Brain pericyte (primary cell): ENCODE results near the gene GRIP1.

Experiments used
- DNase-seq: peaks from one replicate; pipeline ENCODE4 v3.0.0-alpha.2; 2012; ENCODE audit warnings: low read depth, low spot score

GRIP1 gene

DNA sequence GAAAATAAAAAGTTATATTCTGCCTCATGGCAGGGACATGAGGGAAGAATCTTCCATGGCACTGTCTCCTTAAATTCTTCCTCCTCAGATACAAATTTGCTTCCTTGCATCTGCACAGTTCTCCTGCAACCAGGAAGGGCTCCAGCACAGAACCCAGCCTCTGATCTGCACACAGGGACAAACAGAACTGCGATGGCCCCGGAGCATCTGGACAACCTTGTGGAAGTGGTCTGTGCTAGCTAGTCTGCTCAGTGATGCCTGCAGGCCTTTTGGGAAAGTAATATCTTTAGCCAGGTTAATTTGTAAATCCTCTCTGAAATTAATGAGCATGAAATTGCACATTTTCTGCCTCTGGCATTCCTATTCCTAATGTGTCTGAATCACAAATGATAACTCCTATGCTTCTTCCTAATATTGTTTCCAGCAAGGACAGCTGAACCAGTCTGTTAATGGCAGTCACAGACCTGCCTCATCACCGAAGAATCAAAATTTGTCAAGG lies 74.8 kb downstream of the GRIP1 start:
- no peak for DNase-seq

DNA sequence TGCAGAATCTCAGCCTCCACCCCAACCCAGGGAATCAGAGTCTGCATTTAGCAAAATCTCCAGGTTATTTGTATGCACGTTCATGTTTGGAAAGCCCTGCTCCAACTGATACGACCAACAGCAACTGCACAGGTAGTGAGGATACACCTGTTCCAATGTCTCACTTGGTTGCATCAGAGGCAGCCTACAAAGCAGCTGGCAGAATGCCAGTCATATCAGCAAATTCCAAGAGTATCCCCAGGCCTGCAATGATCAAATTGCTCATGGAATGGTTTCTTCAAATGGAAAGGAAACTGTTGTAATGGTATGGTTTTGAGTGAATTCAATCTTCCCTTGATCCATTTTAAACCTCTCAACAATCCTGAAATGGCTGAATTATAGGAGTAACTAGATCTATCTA lies 75.4 kb downstream of the GRIP1 start:
- no peak for DNase-seq

DNA sequence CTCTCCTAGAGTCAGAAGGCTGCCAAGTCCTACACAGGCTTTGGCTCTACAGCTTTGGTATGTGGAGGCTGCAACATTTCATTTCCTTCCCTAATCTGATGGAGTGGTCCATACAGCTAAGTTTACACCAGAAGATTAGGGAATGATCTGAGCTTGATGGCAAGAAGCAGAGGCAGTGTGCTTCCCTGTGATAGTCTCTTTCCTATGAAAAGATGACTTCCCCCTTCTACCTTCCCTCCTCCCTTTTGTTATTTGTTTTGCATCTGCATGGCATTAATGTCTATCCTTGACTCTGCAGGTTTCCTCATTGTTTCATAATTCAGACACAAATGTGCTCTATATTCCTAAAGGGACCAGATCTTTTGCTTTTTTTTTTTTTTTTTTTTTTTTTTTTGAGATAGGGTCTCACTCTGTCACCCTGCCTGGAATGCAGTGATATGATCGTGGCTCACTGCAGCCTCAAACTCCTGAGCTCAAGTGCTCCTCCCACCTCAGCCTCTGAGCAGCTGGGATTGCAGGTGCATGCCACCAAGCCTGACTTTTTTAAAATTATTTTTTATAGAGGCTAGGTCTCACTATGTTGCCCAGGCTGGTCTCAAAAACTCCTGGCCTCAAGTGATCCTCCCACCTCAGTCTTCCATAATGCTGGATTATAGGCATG lies 76.3 kb downstream of the GRIP1 start:
- DNase-seq, result no peak

DNA sequence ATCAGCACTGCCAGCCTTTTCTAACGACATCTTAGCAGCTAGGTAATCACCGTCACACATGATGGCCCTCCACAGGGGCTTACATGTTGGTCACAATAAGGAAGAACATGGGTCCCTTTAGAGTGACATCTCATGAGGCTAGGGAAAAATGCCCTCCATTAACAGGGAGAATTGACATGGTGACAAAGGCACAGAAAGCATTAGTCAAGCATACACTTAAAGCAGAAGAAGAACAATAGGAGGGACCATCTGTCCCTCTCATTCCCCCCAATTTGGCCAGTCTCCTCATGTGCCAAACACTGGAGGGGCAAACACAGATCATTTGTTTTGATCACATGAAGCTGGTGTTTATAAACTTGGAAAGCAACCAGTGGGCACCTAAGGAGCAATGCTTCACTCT lies 78.0 kb downstream of the GRIP1 start:
- DNase-seq, result no peak

DNA sequence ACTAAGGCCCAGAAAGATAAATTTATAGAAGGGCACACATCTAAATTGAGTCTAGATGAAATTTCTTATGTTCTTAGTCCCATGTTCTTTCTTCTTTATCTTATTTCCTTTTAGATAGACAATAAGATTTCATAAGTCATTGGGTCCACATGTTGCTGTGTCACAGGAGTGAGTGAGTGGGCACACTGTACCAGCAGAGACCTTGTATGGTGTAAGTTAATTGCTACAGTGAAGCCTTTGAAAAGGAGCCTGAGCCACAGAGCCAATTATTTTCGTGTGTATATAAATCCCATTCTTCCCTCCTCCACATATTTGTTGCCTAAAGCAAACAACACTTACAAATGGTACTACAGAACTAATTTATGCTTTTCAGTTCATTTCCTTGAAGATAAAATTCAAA lies 79.1 kb downstream of the GRIP1 start:
- no peak for DNase-seq

DNA sequence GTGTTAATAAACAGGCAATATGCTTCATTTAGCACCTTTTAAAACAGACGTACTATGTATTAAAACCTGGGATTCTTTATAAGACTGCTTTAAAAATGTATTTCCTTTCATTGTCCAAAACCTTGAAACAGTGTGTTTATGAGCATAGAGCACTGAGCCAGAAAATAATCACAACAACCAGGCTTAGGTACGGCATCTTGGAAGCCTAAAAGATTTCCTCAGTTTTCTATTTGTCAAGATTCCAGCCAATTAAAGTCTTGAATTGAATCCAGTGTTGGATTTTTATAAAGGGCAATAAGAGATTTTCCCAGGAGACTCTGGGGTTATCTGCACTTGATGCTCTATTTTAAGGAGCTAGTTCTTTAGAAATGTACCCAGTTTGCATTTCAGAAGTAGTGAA lies 80.3 kb downstream of the GRIP1 start:
- no peak for DNase-seq

DNA sequence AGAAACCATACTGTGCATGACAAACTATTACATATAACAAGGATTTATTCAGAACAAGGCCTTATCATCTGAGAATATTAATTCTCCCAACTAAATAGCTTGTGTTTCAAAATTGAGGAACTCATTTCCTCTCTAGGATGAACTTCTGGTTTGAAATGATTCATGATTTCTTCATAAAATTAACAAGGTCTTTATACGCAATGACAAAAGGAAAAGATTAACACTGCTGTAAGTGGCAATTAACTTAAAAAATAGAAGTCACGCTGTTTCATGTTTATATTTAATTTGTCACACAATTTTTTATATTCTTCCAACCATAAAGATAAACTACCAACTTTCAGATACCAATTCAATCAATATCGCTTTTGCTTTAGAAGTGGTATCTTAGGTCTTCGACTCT lies 80.8 kb downstream of the GRIP1 start:
- DNase-seq, result no peak

DNA sequence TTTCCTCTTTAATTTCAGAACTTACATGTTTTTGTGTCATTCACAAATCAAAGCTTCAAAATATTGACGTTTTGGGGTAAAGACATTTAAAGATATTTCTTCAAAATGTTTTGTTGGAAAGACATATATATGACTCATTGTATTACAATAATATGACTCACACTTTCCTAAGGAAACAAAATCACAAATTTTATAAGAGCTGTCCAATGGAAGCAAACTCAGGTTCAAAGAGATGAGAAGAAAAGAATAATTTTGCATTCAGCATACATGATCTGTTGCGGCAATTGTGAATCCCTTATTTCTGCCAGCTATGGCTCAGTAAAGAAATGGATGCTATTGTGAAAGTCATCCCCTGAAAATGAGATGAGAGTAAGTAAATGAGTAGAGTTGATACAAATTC lies 82.7 kb downstream of the GRIP1 start:
- DNase-seq, result no peak

DNA sequence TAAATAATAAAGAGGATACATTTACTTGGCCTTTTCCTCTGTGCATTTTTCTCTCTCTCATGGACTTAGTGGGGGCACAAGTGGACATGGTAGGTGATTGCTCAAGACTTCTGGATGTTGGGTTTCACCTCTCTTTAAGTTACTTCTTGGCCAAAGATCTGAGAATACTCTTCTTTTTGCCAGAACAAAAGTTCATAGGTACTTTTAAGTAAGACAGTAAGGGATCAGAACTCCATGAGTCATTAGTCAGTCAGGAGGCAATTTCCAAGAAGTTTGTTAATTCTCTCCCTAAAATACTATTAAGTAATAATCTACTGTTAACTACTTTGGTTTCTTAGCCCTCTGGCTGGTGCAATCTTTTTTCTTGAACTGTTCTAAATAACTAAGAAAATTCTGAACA lies 84.2 kb downstream of the GRIP1 start:
- no peak for DNase-seq

DNA sequence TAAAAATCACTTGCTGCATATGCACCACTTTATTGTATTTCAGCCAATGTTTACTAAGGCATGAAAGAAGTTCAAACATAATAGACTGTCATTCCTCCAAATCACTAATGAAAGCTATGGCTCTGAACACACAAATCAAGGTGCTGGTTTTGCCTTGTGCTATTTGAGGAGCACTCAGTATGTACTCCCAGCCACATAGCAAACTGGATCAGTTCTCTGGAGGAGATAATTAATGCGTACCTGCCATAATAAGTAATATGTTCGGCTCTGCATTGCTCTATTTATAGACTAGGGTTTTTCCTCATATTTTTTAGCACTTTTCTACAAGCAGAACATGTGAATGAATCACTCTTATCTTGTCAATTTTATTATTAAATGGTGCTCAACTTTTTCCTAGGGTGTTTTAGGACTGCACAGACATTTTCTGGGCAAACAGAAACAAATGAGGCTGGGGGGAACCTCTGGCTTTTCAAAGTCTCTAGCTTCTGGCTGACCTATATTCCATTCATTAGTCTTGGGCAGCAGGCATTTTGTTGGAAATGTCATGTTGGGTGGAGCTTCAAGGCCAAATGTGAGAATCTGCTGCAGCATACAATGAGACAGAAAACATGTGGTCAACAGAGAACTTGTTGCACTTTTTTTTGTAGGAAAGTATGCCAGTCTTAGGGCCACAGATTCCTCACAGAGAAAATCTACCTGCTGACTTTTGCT lies 88.4 kb downstream of the GRIP1 start:
- DNase-seq, result no peak

DNA sequence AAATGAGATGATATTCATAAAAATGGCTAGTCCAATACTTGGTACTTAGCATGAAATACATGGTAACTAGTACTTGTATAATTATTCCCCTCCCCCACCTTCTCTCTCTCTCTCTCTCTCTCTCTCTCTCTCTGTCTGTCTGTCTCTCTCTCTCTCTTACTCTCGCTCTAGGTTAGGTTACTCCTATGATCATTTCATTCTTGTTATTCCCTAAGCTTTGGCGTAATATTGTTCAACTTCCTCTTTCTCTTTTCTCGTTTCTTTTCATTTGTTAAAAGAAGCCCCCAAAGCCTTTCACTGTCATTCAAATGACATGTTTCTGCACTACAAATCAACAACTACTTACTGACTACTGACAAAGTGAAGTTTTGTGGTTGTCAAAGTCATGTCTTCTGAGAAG lies 89.8 kb downstream of the GRIP1 start:
- no peak for DNase-seq

DNA sequence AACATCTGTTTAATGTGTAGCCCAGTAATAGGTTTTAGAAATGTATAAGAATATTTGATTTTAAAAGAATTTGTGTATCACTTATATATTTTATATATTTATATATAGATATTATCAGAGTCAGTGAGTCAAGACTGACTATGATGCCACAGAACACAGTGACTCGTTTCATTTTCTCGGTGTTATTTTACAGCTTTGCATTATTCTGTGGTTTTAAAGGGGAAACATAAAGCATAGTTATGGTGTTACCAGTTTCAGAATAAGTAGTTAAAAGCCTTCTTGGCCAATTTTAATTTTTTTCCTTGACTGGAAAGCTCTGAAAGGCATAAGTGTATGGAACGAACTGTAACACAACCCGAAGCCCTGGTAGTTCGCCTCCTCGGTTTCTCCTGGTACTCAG lies 91.0 kb downstream of the GRIP1 start:
- DNase-seq, result no peak

DNA sequence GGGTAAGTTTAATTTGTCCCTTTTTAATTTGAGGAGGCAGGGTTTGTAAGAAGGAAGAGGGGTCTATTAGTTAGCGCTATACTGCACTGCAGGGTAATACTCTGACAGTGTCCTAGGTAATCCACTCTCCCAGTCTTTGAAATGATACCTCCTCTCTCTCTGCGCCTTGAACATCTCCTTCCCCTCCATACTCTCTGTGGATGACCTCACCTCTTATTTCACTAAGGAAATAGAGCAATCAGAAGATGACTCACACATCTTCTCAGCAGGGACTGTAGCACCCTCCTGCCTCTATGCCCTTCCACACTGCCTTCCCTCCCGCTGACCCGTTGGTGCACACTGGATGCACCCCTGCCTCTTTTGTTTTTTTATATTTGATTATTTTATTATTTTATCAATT lies 94.2 kb downstream of the GRIP1 start:
- no peak for DNase-seq

DNA sequence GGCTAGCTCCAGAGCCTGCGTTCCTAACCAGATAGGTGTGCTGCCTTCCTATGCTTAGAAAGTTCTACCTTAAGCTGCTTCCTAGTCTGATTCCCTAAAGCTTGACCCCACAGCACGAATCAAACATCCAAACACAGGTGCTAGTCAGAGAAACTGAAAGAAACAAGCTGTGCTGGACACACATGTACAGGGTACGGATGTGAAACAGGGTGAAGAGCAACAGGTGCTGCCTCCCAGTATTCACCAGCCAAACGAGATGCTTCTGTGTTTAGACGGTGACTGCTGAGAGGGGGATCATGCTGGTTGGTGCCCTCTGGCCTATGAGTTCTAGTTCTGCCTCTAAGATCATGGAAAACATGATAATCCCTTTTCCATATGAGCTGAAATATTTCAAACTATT lies 105.3 kb downstream of the GRIP1 start:
- DNase-seq, result no peak

DNA sequence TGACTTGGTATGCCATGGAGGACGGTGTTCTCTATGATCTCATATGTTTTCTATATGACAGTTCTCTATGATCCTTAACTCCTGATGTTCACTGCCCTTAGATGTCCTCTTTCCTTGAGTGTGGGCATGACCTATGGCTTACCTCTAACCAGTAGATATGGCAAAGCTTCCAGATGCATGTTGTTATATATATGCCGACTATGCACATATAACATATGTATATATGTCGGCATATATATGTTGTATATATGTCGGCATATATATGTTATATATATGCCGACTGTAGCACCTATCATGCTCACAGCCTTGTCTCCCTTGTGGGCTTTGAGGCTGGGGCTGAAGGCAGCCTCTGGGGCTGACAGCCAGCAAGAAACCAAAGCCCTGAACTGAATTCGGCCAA lies 106.0 kb downstream of the GRIP1 start:
- no peak for DNase-seq

DNA sequence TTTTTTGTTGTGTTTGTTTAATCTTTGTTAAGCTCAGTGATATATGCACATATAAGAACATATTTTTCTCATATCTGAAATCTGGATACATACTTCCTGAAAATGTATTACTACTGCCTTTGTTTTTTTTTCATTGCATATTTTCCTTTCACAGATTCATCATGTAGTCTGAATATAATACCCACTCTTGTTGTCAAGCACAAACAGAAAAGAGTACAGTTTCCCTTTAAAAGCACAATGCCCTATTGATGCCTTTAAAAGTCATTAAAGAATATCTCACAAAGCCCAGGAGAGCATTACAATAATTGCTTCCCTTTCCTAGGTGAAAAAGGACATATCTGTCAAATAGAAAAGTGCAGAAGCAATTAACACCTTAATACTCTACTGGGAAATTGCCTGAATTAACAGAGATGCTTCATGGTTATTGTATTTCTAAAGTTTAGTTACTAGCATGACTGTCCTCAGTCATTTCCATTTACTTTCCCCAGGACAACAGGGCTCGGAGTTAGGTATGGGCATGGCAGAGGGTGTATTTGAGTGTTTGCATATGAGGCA lies 107.4 kb downstream of the GRIP1 start:
- no peak for DNase-seq

DNA sequence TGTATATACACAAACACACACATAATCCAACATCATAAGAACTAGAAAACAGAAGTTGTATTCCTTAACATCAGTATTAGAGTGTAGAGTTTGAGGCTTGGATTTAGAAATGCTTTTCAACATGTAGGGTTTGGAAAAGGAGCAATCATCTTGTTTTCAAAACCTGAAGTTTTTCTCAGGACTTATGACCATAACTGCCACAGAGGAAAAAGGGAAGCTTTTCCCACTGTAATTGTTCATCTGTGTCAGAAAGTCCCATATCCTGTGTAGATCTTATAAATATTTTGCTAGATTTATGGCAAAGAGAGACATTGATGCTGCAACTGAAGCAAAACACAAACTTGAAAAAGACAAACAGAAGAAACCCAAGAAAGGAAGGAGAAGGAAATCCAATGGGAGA lies 115.7 kb downstream of the GRIP1 start:
- DNase-seq, result no peak

DNA sequence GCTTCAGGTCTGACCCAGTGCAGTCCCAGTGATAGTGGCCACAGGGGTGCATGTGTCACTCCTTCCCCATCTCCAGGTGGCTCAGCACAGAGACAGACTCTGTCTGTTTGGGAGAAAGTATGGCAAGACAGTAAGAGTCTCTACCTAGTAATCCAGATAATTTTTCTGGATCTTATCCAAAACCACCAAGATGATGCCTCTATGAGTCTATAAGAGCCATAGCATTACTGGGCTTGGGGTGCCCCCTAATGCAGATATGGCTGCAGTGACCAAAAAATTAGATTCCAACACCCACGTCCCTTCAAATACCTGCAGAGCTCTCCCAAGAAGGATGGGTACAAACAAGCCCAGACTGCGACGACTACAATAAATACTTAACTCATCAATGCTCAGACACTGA lies 123.8 kb downstream of the GRIP1 start:
- no peak for DNase-seq

DNA sequence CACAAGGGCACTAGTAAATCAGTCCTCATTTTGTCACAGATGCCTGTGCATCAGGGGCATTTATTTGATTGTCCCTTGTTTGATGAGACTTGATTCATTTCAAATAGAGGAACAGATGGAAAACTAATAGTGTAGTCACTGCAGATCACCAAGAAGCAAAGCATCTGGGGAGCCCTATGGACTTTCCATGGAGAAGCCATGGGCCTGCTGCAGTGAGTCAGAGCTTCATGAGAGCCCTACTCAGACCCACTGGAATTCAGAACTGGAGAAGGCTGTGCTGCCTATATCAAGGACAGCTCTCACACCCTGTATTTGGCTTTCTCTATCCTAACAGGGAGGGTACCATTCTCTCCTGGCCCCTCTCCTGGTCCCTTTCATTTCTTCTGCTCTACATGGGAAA lies 126.2 kb downstream of the GRIP1 start:
- DNase-seq, result no peak

DNA sequence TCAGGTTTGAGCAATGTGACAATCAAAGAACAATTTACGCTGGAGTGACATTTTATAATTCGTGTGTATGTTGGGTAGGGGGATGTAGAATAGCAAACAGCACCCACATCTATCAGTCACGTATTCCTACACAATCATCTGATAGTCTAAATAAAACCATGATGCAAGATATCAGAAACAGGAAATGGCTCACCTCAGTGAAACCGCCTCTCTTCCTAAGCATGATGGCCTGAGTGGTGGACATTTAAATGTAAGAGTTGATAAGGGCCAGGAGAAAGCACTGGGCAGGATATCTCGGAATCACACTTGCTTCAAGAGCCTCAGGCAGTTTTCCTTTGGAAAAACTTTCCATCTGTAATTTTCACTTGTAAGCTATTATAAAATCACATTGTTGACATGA lies 128.2 kb downstream of the GRIP1 start:
- DNase-seq, result no peak

DNA sequence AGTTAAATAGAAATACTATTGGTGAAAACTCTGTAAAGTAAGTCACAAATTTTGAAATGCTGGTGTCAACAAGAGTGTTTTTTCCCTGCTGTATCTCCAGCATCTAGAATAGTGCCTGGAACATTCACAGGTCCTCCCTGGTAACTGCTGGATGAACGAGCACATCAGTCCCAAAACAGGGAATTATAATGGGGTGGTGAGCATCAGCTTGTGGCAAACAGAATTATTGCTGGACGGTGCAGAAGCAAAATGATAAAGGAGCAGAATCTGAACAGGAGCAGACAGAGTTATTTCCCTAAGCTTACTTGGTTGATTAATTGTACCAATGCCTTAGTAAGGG lies 129.9 kb downstream of the GRIP1 start:
- no peak for DNase-seq

DNA sequence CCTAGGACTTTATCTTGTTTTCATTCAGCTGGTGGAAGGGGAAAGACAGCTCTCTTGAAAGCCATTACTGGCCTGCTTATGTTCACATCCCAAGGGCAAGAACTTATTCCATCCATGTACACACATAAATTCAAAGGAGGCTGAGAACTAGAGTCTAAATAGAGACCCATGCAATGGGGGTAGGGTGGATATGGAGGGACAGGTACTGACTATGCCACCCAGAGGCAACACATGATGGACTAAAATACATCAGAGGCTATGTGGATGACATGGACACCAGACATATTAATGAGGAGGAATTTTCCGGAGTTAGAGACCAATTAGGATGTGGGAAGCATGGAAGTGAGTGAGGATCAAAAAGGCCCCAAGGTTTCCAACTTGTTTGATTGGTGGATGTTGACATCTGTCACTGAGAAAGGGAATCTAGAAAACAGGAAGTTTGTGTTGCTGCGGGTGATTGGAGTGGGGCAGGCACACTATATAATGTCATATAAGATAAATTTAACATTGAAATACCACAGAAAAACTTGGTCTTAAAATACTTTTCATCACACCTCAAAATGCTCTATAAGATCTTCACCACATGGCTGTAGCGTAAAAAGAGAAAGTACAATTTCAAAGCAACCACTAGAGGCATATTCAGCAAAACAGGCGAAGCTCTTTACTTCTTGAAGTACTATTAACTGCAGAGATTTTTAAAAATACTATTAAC lies 130.4 kb downstream of the GRIP1 start:
- no peak for DNase-seq

DNA sequence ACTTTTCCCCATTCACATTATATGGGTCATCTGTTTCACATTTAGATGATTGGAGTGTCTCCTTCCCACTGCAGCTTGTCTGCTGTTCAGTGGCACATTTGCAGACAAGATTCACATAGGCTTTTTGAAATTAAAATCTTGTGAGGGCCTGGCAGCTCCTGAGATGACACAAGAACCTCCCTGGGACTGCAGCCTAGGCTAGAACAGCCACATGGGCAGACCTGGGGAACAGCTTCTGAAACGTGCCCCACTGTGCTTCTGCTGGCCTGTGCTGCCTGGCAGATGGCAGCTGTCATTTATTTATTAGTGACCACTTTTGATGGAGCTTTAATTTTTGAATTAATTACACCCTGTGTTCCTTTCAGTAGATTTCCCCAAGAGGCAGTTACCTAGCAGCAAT lies 137.4 kb downstream of the GRIP1 start:
- DNase-seq, result no peak
